ENCODE results near the gene IL6ST.

The IL6ST gene

DNA sequence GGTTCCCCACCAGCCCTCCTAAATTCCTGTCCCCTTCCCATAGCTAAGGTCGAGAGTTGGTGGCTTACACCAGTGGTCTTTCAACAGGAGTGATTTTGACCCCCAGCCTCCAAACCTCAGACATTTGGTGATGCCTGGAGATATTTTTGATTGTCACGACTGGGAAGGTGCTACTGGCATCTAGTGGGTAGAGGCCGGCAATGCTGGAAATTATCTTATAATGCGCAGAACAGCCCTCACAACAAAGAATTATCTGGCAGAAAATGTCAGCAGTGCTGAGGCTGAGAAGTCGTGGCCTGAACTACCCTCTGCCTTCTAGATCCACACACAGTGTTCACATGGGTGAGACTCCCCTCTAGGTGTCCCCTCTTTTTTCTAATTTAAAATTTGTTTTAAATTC, 74.0 kb downstream of the IL6ST start:
- H3K36me3 ChIP-seq: no peaks in the 10 kb centered on the region
- no peaks in the 10 kb centered on the region for H3K27me3 ChIP-seq
- H3K4me1 ChIP-seq: peaks cover 0 to 15% (median 2%) of the 10 kb centered on the region in 4 donors
- H3K9me3 ChIP-seq: no peaks in the 10 kb centered on the region
- intact Hi-C loops (cut with DNase I; ENCODE audit: low total_unique reads): no loop called here
- H3K27ac ChIP-seq: no peak overlapping the region
- TF ChIP-seq, protein P1, sequence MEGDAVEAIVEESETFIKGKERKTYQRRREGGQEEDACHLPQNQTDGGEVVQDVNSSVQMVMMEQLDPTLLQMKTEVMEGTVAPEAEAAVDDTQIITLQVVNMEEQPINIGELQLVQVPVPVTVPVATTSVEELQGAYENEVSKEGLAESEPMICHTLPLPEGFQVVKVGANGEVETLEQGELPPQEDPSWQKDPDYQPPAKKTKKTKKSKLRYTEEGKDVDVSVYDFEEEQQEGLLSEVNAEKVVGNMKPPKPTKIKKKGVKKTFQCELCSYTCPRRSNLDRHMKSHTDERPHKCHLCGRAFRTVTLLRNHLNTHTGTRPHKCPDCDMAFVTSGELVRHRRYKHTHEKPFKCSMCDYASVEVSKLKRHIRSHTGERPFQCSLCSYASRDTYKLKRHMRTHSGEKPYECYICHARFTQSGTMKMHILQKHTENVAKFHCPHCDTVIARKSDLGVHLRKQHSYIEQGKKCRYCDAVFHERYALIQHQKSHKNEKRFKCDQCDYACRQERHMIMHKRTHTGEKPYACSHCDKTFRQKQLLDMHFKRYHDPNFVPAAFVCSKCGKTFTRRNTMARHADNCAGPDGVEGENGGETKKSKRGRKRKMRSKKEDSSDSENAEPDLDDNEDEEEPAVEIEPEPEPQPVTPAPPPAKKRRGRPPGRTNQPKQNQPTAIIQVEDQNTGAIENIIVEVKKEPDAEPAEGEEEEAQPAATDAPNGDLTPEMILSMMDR (IDR thresholded peaks at IDR 0.05): no peak
- peak in 1 of 2 donors; percentile 40 for DNase-seq
- H3K4me3 ChIP-seq: no peak overlapping the region

DNA sequence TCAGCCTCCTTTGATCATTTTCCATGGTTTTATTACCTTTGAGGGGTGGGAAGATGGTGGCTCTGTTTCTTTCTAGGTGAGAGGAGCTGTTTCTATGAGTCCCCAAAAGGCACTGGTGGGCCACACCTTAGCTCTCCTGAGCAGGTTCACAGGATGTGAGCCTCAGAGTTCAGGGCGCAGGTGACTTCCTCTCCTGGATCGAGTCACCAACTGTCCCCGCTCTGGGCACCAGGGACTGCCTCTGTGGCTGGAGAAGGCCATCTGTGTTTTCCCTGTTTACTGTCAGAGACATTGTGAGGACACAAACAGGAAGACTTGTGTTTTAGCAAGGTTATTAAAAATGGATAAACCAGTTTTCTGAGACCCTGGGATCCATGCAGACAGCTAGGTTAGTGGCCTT, 75.1 kb downstream of the IL6ST start:
- H3K4me1 ChIP-seq: peaks cover 0 to 19% (median 2%) of the 10 kb centered on the region in 4 donors
- H3K4me3 ChIP-seq: no peak overlapping the region
- H3K9me3 ChIP-seq: no peaks in the 10 kb centered on the region
- intact Hi-C loops (cut with DNase I; ENCODE audit: low total_unique reads): no loop called here
- H3K27ac ChIP-seq: no peak overlapping the region
- H3K27me3 ChIP-seq: no peaks in the 10 kb centered on the region
- no peaks in the 10 kb centered on the region for H3K36me3 ChIP-seq
- TF ChIP-seq, protein P1 (IDR thresholded peaks at IDR 0.05): no peak
- peak in 1 of 2 donors; percentile 17 for DNase-seq

DNA sequence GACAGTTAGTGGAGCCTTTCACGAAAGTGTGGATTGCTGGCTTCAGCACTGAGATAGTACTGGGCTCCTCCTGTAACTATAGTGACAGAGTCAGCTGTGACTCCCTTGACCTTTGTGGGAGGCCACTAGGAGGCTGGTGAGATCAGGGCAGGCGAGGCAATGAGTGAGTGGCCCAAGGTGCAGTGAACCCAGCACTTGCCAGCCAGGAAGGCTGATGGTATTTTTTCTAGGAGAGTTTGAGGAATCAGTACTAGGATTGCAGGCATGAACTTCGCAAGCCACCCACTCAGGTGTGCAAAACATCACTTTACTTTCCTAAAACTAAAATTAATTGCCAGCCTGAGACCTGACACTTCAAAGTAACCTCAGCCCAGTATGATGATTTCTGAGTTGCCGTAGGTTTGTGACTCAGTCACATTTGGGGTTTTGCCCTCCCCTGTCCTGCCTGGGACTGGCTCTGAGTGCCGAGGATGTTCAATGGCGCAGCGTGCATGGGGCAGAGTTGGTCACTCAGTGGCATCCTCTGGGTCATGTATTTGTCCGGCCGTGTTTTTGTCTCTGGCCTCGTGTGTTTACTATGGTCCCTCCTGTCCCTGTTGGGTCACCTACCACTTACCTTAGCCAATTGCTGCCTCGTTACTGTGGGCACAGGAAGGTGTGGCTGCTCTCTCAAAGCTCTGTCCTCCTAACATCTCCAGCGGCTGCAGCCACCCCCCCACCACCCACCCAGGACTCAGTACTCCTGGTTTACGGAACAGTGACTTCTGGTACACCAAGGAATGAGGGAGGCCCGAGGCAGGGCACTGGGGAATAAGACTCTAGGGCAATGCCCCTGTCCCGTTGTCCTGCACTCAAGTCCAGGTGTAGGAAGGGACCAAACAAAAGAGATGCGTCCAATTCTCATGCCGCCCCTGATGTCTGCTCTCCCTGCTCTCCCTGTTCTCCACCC, 76.4 kb downstream of the IL6ST start:
- TF ChIP-seq, protein P1 (IDR thresholded peaks at IDR 0.05): no peak
- Histone ChIP-seq H3K4me3 (no peak overlapping the region), H3K27me3 (no peaks in the 10 kb centered on the region), H3K4me1 (peaks cover 0 to 13% (median 2%) of the 10 kb centered on the region in 4 donors), H3K27ac (no peak overlapping the region), H3K9me3 (no peaks in the 10 kb centered on the region), H3K36me3 (no peaks in the 10 kb centered on the region)
- DNase-seq: peak in 1 of 2 donors; percentile 51
- intact Hi-C loops (cut with DNase I; ENCODE audit: low total_unique reads): no loop called here

DNA sequence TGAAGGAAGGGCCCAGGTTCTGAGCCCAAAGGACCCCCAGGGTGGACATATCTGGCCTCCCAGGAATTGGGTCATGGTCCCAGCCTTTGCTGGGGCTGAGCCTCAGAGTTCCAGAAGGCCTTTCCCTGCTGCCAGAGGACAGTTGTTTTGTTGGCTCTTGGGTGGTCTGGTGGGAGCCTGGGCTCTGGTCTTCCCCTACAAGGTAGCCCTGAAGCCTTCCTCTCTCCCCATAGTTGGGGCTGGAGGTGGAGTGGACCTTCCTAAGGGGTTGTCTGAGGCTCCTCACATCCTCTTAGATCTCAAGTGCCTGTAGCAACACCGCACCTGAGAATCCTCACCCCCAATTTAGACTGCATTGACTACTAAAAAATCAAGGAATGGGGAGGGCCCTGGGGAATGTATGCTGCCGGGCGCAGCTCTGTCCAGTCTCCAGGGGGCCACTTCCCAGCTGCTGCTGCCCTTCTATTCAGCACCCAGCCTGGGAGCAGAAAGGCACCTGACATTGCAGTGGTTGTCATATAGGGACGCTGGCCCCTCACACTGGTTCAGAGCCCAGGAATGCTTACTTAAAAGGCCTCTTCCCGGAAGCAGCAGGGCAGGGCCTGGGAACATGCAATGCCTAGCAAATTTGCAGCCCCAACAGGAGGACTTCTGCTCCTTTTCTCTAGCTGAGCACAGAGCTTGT, 77.2 kb downstream of the IL6ST start:
- TF ChIP-seq, protein P1 (IDR thresholded peaks at IDR 0.05): no peak
- peaks cover 0 to 13% (median 2%) of the 10 kb centered on the region in 4 donors for H3K4me1 ChIP-seq
- H3K27ac ChIP-seq: no peak overlapping the region
- no peaks in the 10 kb centered on the region for H3K9me3 ChIP-seq
- no peaks in the 10 kb centered on the region for H3K27me3 ChIP-seq
- peak in 1 of 2 donors; percentile 41 for DNase-seq
- no peaks in the 10 kb centered on the region for H3K36me3 ChIP-seq
- intact Hi-C loops (cut with DNase I; ENCODE audit: low total_unique reads): no loop called here
- no peak overlapping the region for H3K4me3 ChIP-seq

DNA sequence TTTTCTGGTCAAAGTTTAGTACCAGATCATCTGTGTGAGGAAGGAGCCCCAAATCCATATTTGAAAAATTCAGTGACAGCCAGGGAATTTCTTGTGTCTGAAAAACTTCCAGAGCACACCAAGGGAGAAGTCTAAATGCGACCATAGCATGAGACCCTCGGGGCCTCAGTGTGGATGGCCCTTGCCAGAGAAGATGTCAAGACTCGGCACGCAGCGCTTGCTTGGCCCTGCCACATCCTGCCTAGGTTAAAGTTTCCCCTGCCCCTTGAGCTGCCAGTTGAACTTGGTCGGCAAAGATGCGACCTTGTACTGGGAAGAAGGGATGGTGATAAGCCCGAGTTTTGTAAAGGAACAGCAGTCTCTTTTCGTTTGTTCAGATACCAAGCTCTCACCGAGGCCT, 77.8 kb downstream of the IL6ST start:
- H3K27me3 ChIP-seq: no peaks in the 10 kb centered on the region
- H3K36me3 ChIP-seq: no peaks in the 10 kb centered on the region
- intact Hi-C loops (cut with DNase I; ENCODE audit: low total_unique reads): no loop called here
- no peak for DNase-seq
- TF ChIP-seq, protein P1 (IDR thresholded peaks at IDR 0.05): no peak
- no peak overlapping the region for H3K4me3 ChIP-seq
- H3K4me1 ChIP-seq: peaks cover 0 to 14% (median 2%) of the 10 kb centered on the region in 4 donors
- no peaks in the 10 kb centered on the region for H3K9me3 ChIP-seq
- no peak overlapping the region for H3K27ac ChIP-seq
